Tibial nerve (tissue), 3 donors: ENCODE results near the gene LRFN2.

Source experiments
- POLR2A ChIP-seq, 2 donors: fragments of 450-650 bp; IDR thresholded peaks; one replicate each; pipeline ENCODE4 v1.6.1; 2017; ENCODE audit warnings: antibody characterized with exemption in 2 of 2, mild to moderate bottlenecking in 2 of 2, moderate library complexity in 2 of 2
- TF ChIP-seq, protein P1 (sequence below), 5 experiments: fragments of 200-600 bp in 3 of 5; fragments of 450-650 bp in 2 of 5; sonication (generic) in 3 of 5; IDR thresholded peaks; one replicate each; pipeline ENCODE4 v1.5.1; 2016 to 2019; ENCODE audit warnings: antibody characterized with exemption in 5 of 5, mild to moderate bottlenecking in 3 of 5, moderate library complexity in 2 of 5

DNA sequence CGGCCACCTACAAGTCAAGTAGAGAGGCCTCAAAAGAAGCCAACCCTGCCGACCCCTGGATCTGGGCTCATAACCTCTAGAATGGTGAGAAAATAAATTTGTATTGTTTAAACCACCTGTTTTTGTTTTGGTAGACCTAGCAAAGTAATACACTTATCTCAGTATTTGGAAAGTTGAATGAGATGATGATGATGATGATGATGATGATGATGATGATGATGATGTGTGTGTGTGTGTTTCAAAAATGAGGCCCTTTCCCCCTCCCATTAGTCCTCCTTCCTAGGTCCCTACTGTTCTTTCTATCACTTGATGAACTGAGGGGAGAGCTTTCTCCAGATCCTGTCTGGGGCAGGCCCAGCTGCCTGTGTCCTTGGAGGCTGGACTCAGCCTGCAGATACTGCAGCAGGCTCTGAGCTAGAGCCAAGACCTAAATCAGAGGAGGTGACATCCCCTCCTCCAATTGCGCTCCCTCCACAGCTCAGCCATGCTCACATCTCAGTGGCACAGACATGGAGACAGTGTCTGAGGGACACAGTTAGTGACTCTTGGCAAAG lies 120.1 kb downstream of the LRFN2 start:
- TF ChIP-seq, protein P1, sequence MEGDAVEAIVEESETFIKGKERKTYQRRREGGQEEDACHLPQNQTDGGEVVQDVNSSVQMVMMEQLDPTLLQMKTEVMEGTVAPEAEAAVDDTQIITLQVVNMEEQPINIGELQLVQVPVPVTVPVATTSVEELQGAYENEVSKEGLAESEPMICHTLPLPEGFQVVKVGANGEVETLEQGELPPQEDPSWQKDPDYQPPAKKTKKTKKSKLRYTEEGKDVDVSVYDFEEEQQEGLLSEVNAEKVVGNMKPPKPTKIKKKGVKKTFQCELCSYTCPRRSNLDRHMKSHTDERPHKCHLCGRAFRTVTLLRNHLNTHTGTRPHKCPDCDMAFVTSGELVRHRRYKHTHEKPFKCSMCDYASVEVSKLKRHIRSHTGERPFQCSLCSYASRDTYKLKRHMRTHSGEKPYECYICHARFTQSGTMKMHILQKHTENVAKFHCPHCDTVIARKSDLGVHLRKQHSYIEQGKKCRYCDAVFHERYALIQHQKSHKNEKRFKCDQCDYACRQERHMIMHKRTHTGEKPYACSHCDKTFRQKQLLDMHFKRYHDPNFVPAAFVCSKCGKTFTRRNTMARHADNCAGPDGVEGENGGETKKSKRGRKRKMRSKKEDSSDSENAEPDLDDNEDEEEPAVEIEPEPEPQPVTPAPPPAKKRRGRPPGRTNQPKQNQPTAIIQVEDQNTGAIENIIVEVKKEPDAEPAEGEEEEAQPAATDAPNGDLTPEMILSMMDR (IDR thresholded peaks at IDR 0.05), result no peak
- no peak for TF ChIP-seq POLR2A (IDR thresholded peaks at IDR 0.05)
